SU-DHL-6 (cell line): ENCODE data around the gene HMCES.

ENCODE experiments used
- H2AFZ ChIP-seq: fragments of 200-600 bp; sonication (generic); 2 replicates; pipeline ENCODE4 v1.6.1; 2014; ENCODE audit warnings: low read depth, mild to moderate bottlenecking, moderate library complexity, mixed read lengths, antibody characterized with exemption, low read length; ENCODE audit not compliant: severe bottlenecking
- H3F3A ChIP-seq: fragments of 200-600 bp; shearing (Covaris generic); 2 replicates; pipeline ENCODE4 v1.6.0; 2016; ENCODE audit warnings: antibody characterized with exemption, mild to moderate bottlenecking; ENCODE audit not compliant: insufficient read depth
- H3K27ac ChIP-seq: fragments of 200-600 bp; sonication (generic); 2 replicates; pipeline ENCODE4 v1.5.1; 2016; ENCODE audit warnings: low read depth, mild to moderate bottlenecking, low read length, moderate library complexity, mixed read lengths
- H3K27me3 ChIP-seq: fragments of 200-600 bp; sonication (generic), shearing (Covaris generic); 2 replicates; pipeline ENCODE4 v1.6.0; 2014; ENCODE audit warnings: mild to moderate bottlenecking, low read length
- H3K36me3 ChIP-seq: fragments of 200-600 bp; sonication (generic); 2 replicates; pipeline ENCODE4 v1.6.1; 2014; ENCODE audit warnings: mild to moderate bottlenecking, low read length, mixed read lengths
- H3K4me2 ChIP-seq: fragments of 300-600, 200-600 bp; shearing (Covaris generic), sonication (generic); 2 replicates; pipeline ENCODE4 v1.6.0; 2014; ENCODE audit warnings: low read length, low read depth, mild to moderate bottlenecking; ENCODE audit not compliant: poor library complexity, severe bottlenecking
- H3K4me3 ChIP-seq: fragments of 200-600 bp; sonication (generic); 2 replicates; pipeline ENCODE4 v1.5.1; 2014; ENCODE audit warnings: antibody characterized with exemption, low read length, mild to moderate bottlenecking, mixed read lengths; ENCODE audit not compliant: insufficient read depth, poor library complexity, severe bottlenecking
- H3K79me2 ChIP-seq: fragments of 200-600 bp; sonication (generic); 2 replicates; pipeline ENCODE4 v1.6.1; 2014; ENCODE audit warnings: mild to moderate bottlenecking, low read length, moderate library complexity; ENCODE audit not compliant: insufficient read depth
- H3K9ac ChIP-seq: fragments of 200-600 bp; sonication (generic); 2 replicates; pipeline ENCODE4 v1.7.0; 2014; ENCODE audit warnings: mild to moderate bottlenecking, low read length
- H3K9me2 ChIP-seq: fragments of 200-600 bp; sonication (generic); replicated peaks from 2 replicates; pipeline ENCODE4 v1.6.1; 2014; ENCODE audit warnings: low read length; ENCODE audit not compliant: insufficient read depth
- H3K9me3 ChIP-seq: fragments of 200-600 bp; sonication (generic); 2 replicates; pipeline ENCODE4 v1.6.1; 2014; ENCODE audit warnings: low read length, mixed read lengths; ENCODE audit not compliant: insufficient read depth
- H4K20me1 ChIP-seq: fragments of 200-600 bp; sonication (generic); 2 replicates; pipeline ENCODE4 v1.6.1; 2014; ENCODE audit warnings: low read depth, mild to moderate bottlenecking, antibody characterized with exemption, low read length, moderate library complexity, mixed read lengths
- EZH2phosphoT487 ChIP-seq: fragments of 200-600 bp; sonication (generic), shearing (Covaris generic); conservative IDR thresholded peaks from 2 replicates; pipeline ENCODE4 v1.6.1; 2018; ENCODE audit warnings: mild to moderate bottlenecking, antibody characterized with exemption, low read length, moderate library complexity, mixed read lengths
- TF ChIP-seq, protein P1 (sequence below): fragments of 200-600 bp; sonication (generic); IDR thresholded peaks from one replicate; pipeline ENCODE4 v1.5.1; 2017; ENCODE audit warnings: antibody characterized with exemption, mild to moderate bottlenecking, low read length, moderate library complexity; ENCODE audit not compliant: insufficient read depth, poor library complexity, severe bottlenecking

The HMCES gene

DNA sequence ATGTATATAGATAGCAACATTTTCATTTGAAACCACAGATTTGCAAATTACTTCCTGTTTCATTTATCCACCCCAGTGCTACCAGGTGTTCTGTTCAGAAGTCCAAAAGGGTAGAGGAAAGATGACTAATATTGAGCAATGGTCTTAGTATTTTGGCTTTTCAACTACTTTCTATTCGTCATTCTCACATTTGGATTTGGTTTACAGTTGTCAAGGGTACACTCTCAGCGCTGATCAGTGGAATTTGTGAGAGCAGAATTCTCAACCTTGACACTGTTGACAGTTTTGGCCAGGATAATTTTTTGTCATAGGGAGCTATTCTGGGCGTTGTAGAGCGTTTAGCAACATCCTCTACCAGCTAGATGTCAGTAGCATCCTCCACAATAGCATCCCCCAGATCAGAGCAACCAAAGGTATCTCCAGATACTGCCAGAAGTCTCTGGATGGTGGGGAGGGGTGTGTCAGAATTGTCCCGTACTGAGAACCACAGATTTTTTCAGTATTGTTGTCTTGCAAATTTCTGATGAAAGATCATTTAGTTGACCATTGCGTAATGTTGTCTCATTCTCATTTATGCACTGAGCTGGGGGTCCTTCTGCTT lies 4.2 kb downstream of the HMCES start:
- H3K9ac ChIP-seq: peak overlapping the region; percentile 7

DNA sequence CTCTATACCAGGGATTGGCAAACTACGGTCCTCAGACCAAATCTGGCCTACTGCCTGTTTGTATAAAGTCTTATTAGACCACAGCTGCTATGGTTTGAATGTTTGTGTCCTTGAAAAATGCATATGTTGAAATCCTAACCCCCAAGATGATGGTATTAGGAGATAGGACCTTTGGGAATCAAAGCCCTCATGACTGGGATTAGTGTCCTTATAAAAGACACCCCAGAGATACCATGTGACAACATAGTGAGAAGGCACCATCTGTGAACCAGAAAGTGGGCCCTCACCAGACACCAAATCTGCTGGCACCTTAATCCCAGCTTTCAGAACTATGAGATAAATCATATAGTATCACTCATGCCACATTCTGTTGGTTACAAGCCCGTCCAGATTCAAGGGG lies 7.4 kb downstream of the HMCES start:
- Histone ChIP-seq H3K9me3 (no peaks in the 10 kb centered on the region), H3K9ac (no peak overlapping the region), H3K79me2 (peaks cover 34% of the 10 kb centered on the region), H3K4me3 (no peak overlapping the region), H3F3A (peaks cover 16% of the 10 kb centered on the region), H4K20me1 (no peaks in the 10 kb centered on the region), H3K27ac (no peak overlapping the region), H3K36me3 (peaks cover 11% of the 10 kb centered on the region), H3K9me2 (no peaks in the 10 kb centered on the region), H3K4me2 (no peak overlapping the region), H2AFZ (no peak overlapping the region), H3K27me3 (no peaks in the 10 kb centered on the region)
- TF ChIP-seq, protein P1, sequence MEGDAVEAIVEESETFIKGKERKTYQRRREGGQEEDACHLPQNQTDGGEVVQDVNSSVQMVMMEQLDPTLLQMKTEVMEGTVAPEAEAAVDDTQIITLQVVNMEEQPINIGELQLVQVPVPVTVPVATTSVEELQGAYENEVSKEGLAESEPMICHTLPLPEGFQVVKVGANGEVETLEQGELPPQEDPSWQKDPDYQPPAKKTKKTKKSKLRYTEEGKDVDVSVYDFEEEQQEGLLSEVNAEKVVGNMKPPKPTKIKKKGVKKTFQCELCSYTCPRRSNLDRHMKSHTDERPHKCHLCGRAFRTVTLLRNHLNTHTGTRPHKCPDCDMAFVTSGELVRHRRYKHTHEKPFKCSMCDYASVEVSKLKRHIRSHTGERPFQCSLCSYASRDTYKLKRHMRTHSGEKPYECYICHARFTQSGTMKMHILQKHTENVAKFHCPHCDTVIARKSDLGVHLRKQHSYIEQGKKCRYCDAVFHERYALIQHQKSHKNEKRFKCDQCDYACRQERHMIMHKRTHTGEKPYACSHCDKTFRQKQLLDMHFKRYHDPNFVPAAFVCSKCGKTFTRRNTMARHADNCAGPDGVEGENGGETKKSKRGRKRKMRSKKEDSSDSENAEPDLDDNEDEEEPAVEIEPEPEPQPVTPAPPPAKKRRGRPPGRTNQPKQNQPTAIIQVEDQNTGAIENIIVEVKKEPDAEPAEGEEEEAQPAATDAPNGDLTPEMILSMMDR: no peak
- no peak for TF ChIP-seq EZH2phosphoT487

More for the DNA sequence above, 4.2 kb downstream of the HMCES start:
- Histone ChIP-seq H2AFZ (no peak overlapping the region), H3K9me3 (no peaks in the 10 kb centered on the region), H3K27me3 (no peaks in the 10 kb centered on the region), H4K20me1 (no peaks in the 10 kb centered on the region), H3K4me3 (peak overlapping the region; percentile 41), H3K27ac (peak overlapping the region; percentile 92), H3F3A (peaks cover 30% of the 10 kb centered on the region), H3K79me2 (peaks cover 41% of the 10 kb centered on the region), H3K4me2 (peak overlapping the region; percentile 93), H3K36me3 (0 out of 2 replicates have a peak, but pooled peaks cover 3% of the 10 kb centered on the region), H3K9me2 (no peaks in the 10 kb centered on the region)
- no peak for TF ChIP-seq EZH2phosphoT487
- TF ChIP-seq, protein P1: no peak

DNA sequence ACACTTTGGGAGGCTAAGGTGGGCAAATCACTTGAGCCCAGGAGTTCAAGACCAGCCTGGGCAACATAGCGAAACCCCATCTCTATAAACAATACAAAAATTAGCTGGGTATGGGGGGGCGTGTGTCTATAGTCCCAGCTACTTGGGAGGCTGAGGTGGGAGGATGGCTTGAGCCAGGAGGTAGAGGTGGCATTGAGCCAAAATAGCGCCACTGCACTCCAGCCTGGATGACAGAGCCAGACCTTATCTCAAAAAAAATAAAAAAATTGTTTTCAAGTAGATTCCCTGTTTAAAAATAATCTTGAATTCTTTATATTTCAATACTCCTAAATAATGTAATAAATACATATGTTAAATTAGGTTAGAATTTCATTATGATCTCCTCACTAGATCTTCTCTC lies 9.8 kb downstream of the HMCES start:
- peaks cover 15% of the 10 kb centered on the region for H3K36me3 ChIP-seq
- H3K27ac ChIP-seq: no peak overlapping the region
- no peaks in the 10 kb centered on the region for H3F3A ChIP-seq
- no peak overlapping the region for H3K9ac ChIP-seq
- H3K27me3 ChIP-seq: no peaks in the 10 kb centered on the region
- H3K4me3 ChIP-seq: no peak overlapping the region
- TF ChIP-seq, protein P1: no peak
- TF ChIP-seq EZH2phosphoT487: no peak
- no peaks in the 10 kb centered on the region for H3K9me3 ChIP-seq
- H4K20me1 ChIP-seq: no peaks in the 10 kb centered on the region
- H3K9me2 ChIP-seq: no peaks in the 10 kb centered on the region
- no peak overlapping the region for H2AFZ ChIP-seq
- peaks cover 29% of the 10 kb centered on the region for H3K79me2 ChIP-seq
- H3K4me2 ChIP-seq: no peak overlapping the region
